ENCODE results near the gene CACNG3. TPM values are rescaled to one million over a fixed set of nuclear protein-coding genes. Genes with fewer than 3 reads are reported as not detected.

Gene CACNG3
- total and polyA plus RNA-seq, 2 donors (not counting 1 experiment from before 2014, with no cell fraction given) = not detected

- POLR2A ChIA-PET = no interaction called here
These were observed 125.5 kb downstream of the CACNG3 start for GRCh38 chr16:24381470-24382118.

More at GRCh38 chr16:24381470-24382118, 125.5 kb downstream of the CACNG3 start:
- no peak for DNase-seq
- H3K36me3 ChIP-seq (replicated peaks in 1 of 2; ENCODE audit: control extremely low read depth in 1 of 2, control insufficient read depth in 1 of 2, extremely low read depth in 1 of 2, insufficient read depth in 2 of 2, low read length in 1 of 2) = no peaks in the 10 kb centered on the region
- H3K27me3 Mint-ChIP-seq = peaks cover 14% of the 10 kb centered on the region
- H3K79me2 ChIP-seq (ENCODE audit: control insufficient read depth, insufficient read depth, low read length) = no peaks in the 10 kb centered on the region
- intact Hi-C loops (cut with micrococcal nuclease) = no loop called here
- no peaks in the 10 kb centered on the region for H3K27me3 ChIP-seq (replicated peaks in 1 of 4; ENCODE audit: control extremely low read depth in 1 of 4, control insufficient read depth in 3 of 4, insufficient read depth in 4 of 4, low read length in 3 of 4)
- no peaks in the 10 kb centered on the region for H3K4me1 ChIP-seq (ENCODE audit: control insufficient read depth in 2 of 2, insufficient read depth in 2 of 2, low read length in 2 of 2)
- no peak overlapping the region for H3K27ac ChIP-seq (ENCODE audit: low read length in 2 of 2)
- H3K4me3 Mint-ChIP-seq = no peak overlapping the region
- H3K27ac Mint-ChIP-seq = no peak overlapping the region
- no peak overlapping the region for H2AFZ ChIP-seq (ENCODE audit: insufficient read depth, low read depth, low read length, poor library complexity, severe bottlenecking)
- H3K9ac ChIP-seq (ENCODE audit: low read length) = no peak overlapping the region
- TF ChIP-seq CTCF (IDR thresholded peaks at IDR 0.05) (no peak), EZH2 (IDR thresholded peaks at IDR 0.05; ENCODE audit: borderline replicate concordance, insufficient read depth, low read depth, low read length, poor library complexity, severe bottlenecking) (no peak)
- peaks cover 17% of the 10 kb centered on the region for H3K9me3 Mint-ChIP-seq (ENCODE audit: insufficient read depth)
- no peak overlapping the region for H3K4me2 ChIP-seq (replicated peaks; ENCODE audit: low read depth, low read length, poor library complexity, severe bottlenecking)
- WGBS (ENCODE audit: insufficient coverage) = 80% methylated on average over 1 of the region's 2 CpGs
- peaks cover 3 to 26% (median 22%) of the 10 kb centered on the region in 3 donors for H3K9me3 ChIP-seq (ENCODE audit: control extremely low read depth in 1 of 3, control insufficient read depth in 2 of 3, insufficient read depth in 1 of 3, low read length in 2 of 3)
- H3K4me1 Mint-ChIP-seq = no peaks in the 10 kb centered on the region
- H3K4me3 ChIP-seq (ENCODE audit: control extremely low read depth in 1 of 5, extremely low read depth in 1 of 5, insufficient read depth in 1 of 5, low read depth in 2 of 5, low read length in 4 of 5) = no peak overlapping the region
- H4K20me1 ChIP-seq (ENCODE audit: control insufficient read depth, insufficient read depth, low read length, poor library complexity, severe bottlenecking) = no peaks in the 10 kb centered on the region
- CTCF ChIA-PET = no interaction called here
- ATAC-seq (ENCODE audit: low read depth) = no peak
